DMS 273 (cell line): ENCODE data around the gene TTBK2.
"Not testable (repeated sequence)": the region's sequence is repeated elsewhere in the genome, so short reads cannot be mapped to it uniquely, and the experiment has no call there.

Experiments used
- DNase-seq: peaks from one replicate; lab custom pipeline; 2025; ENCODE audit not compliant: unreplicated experiment; lab: John Stamatoyannopoulos, UW

Gene TTBK2

GRCh38 chr15:42772144-42772543 is 148.4 kb downstream of the TTBK2 start:
- peak; percentile 51 for DNase-seq

- not testable (repeated sequence) for DNase-seq
Measured at GRCh38 chr15:42766109-42766508, 154.5 kb downstream of the TTBK2 start.

GRCh38 chr15:42764154-42764731 is 156.3 kb downstream of the TTBK2 start:
- DNase-seq, result not testable (repeated sequence)

- not testable (repeated sequence) for DNase-seq
Measured at GRCh38 chr15:42761813-42762212, 158.8 kb downstream of the TTBK2 start.

- no peak for DNase-seq
Measured at GRCh38 chr15:42760759-42761158, 159.8 kb downstream of the TTBK2 start.

- no peak for DNase-seq
Measured at GRCh38 chr15:42759093-42759492, 161.5 kb downstream of the TTBK2 start.

- no peak for DNase-seq
Measured at GRCh38 chr15:42750306-42750705, 170.3 kb downstream of the TTBK2 start.

- peak; percentile 20 for DNase-seq
Measured at GRCh38 chr15:42749266-42749665, 171.3 kb downstream of the TTBK2 start.

GRCh38 chr15:42744195-42744594 is 176.4 kb downstream of the TTBK2 start:
- no peak for DNase-seq

GRCh38 chr15:42742149-42742548 is 178.4 kb downstream of the TTBK2 start:
- no peak for DNase-seq

GRCh38 chr15:42741710-42742109 is 178.9 kb downstream of the TTBK2 start:
- no peak for DNase-seq

- peak; percentile 16 for DNase-seq
Measured at GRCh38 chr15:42737529-42738328, 182.8 kb downstream of the TTBK2 start.

GRCh38 chr15:42736793-42737528 is 183.6 kb downstream of the TTBK2 start, which contains the start of gene CDAN1:
Gene CDAN1, minus strand, starts transcription at chr15:42737128. Its CDS starts 26 bp downstream, at chr15:42737102.
- peak; percentile 90 for DNase-seq

- DNase-seq, result peak; percentile 47
Measured at GRCh38 chr15:42736178-42736792, 184.3 kb downstream of the TTBK2 start.

- no peak for DNase-seq
Measured at GRCh38 chr15:42735382-42736165, 185.0 kb downstream of the TTBK2 start.

- no peak for DNase-seq
Measured at GRCh38 chr15:42734076-42734672, 186.4 kb downstream of the TTBK2 start.

GRCh38 chr15:42733027-42733426 is 187.6 kb downstream of the TTBK2 start:
- no peak for DNase-seq

GRCh38 chr15:42732095-42732827 is 188.3 kb downstream of the TTBK2 start:
- DNase-seq, result no peak

- DNase-seq, result no peak
Measured at GRCh38 chr15:42731461-42731860, 189.1 kb downstream of the TTBK2 start.
